BE2C (cell line): ENCODE data around the gene ACOT6.

ENCODE experiments used
- DNase-seq: peaks from one replicate; pipeline ENCODE4 v3.0.0-alpha.2; 2020
- H3K27me3 ChIP-seq: fragments of 250-450 bp; sonication (Bioruptor Pico); 2 replicates; pipeline ENCODE4 v1.5.1; 2020; ENCODE audit warnings: mild to moderate bottlenecking
- H3K36me3 ChIP-seq: fragments of 250-450 bp; sonication (Bioruptor Pico); 2 replicates; pipeline ENCODE4 v1.5.1; 2020; ENCODE audit warnings: mild to moderate bottlenecking
- H3K4me1 ChIP-seq: fragments of 250-450 bp; sonication (Bioruptor Pico); 2 replicates; pipeline ENCODE4 v1.5.1; 2020
- H3K4me3 ChIP-seq: 2 replicates; pipeline ENCODE4 v1.5.1; 2011; ENCODE audit warnings: low read depth, low read length
- H3K9me3 ChIP-seq: fragments of 250-450 bp; sonication (Bioruptor Pico); 2 replicates; pipeline ENCODE4 v1.5.1; 2020
- CTCF ChIP-seq: IDR thresholded peaks from 2 replicates; pipeline ENCODE4 v1.5.1; 2012; ENCODE audit warnings: mild to moderate bottlenecking, low read depth, low read length

The ACOT6 gene

DNA sequence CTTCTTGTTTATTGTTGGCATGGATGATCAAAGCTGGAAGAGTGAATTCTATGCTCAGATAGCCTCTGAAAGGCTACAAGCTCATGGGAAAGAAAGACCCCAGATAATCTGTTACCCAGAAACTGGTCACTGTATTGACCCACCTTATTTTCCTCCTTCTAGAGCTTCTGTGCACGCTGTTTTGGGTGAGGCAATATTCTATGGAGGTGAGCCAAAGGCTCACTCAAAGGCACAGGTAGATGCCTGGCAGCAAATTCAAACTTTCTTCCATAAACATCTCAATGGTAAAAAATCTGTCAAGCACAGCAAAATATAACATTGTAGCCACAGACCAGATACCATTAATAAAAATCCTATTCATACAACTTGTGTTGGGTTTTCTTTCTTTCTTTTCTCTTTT lies 7.2 kb downstream of the ACOT6 start:
- Histone ChIP-seq H3K27me3 (no peaks in the 10 kb centered on the region), H3K9me3 (no peaks in the 10 kb centered on the region), H3K4me1 (no peaks in the 10 kb centered on the region), H3K36me3 (no peaks in the 10 kb centered on the region), H3K4me3 (no peak overlapping the region)
- TF ChIP-seq CTCF = no peak
- DNase-seq = no peak

- no peak for DNase-seq
- no peaks in the 10 kb centered on the region for H3K27me3 ChIP-seq
- TF ChIP-seq CTCF = no peak
- no peaks in the 10 kb centered on the region for H3K4me1 ChIP-seq
- H3K4me3 ChIP-seq = no peak overlapping the region
- no peaks in the 10 kb centered on the region for H3K9me3 ChIP-seq
- no peaks in the 10 kb centered on the region for H3K36me3 ChIP-seq
Observed at GRCh38 chr14:73620268-73620667, 8.0 kb downstream of the ACOT6 start.

DNA sequence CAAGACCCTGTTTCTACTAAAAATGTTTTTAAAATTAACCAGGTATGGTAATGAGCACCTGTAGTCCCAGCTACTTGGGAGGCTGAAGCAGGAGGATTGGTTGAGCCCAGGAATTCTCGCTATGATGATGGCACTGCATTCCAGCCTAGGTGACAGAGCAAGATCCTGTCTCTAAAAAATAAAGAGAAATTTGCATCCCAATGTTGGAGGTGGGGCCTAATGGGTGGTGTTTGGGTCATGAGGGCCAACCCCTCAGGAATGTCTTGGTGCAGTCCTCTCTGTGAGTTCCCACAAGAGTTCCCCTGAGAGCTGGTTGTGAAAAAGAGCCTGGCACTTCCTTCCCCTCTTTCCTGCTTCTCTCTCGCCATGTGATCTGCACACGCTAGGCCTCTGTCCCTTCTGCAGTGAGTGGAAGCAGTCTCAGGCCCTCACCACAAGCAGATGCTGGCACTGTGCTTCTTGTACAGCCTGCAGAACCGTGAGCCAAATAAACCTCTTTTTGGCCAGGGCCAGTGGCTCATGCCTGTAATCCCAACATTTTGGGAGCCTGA lies 11.3 kb downstream of the ACOT6 start:
- Histone ChIP-seq H3K9me3 (no peaks in the 10 kb centered on the region; the same call in 1 of the 2 replicates), H3K4me3 (no peak overlapping the region), H3K4me1 (no peaks in the 10 kb centered on the region), H3K27me3 (no peaks in the 10 kb centered on the region), H3K36me3 (no peaks in the 10 kb centered on the region)
- DNase-seq = no peak
- no peak for TF ChIP-seq CTCF

GRCh38 chr14:73625706-73626105 lies 13.4 kb downstream of the ACOT6 start:
- no peak for TF ChIP-seq CTCF
- no peaks in the 10 kb centered on the region; the same call in 1 of the 2 replicates for H3K9me3 ChIP-seq
- no peak overlapping the region for H3K4me3 ChIP-seq
- H3K36me3 ChIP-seq = no peaks in the 10 kb centered on the region
- H3K4me1 ChIP-seq = peaks cover 6% of the 10 kb centered on the region; the same call in 1 of the 2 replicates
- no peaks in the 10 kb centered on the region for H3K27me3 ChIP-seq
- DNase-seq = no peak

GRCh38 chr14:73627151-73627558 lies 14.8 kb downstream of the ACOT6 start:
- Histone ChIP-seq H3K4me3 (no peak overlapping the region), H3K9me3 (no peaks in the 10 kb centered on the region; the same call in 1 of the 2 replicates), H3K4me1 (peaks cover 6% of the 10 kb centered on the region; the same call in 1 of the 2 replicates), H3K36me3 (no peaks in the 10 kb centered on the region), H3K27me3 (no peaks in the 10 kb centered on the region)
- DNase-seq = no peak
- TF ChIP-seq CTCF = no peak

GRCh38 chr14:73630009-73630780 lies 17.9 kb downstream of the ACOT6 start:
- Histone ChIP-seq H3K9me3 (no peaks in the 10 kb centered on the region; the same call in 1 of the 2 replicates), H3K4me1 (peaks cover 6% of the 10 kb centered on the region; the same call in 1 of the 2 replicates), H3K27me3 (no peaks in the 10 kb centered on the region), H3K36me3 (no peaks in the 10 kb centered on the region), H3K4me3 (no peak overlapping the region)
- no peak for TF ChIP-seq CTCF
- DNase-seq = peak; percentile 15
